ENCODE data around the gene HKDC1. TPM values are rescaled to one million over a fixed set of nuclear protein-coding genes. Genes with fewer than 3 reads are reported as not detected.

HKDC1 gene
- polyA plus RNA-seq, 12 donors, result 0.05 to 2.8 (median 0.12) TPM; not detected in 2

Other genes starting within 250 kb of the HKDC1 start
- 10 to 100 TPM in 11 of 12 donors, not detected in 1; 23.5 to 30.0 (median 26.1) TPM for gene KIFBP, start 231.5 kb upstream of the HKDC1 start, polyA plus RNA-seq (ENCODE audit: insufficient read length in 12 of 12)
- gene SRGN, start 132.2 kb upstream of the HKDC1 start, polyA plus RNA-seq (ENCODE audit: insufficient read length in 12 of 12), result 10 to 100 TPM in 11 of 12 donors, not detected in 1; 17.4 to 50.8 (median 25.2) TPM
- gene VPS26A, start 96.2 kb upstream of the HKDC1 start, polyA plus RNA-seq (ENCODE audit: insufficient read length in 12 of 12), result 10 to 100 TPM in 11 of 12 donors, not detected in 1; 38.4 to 65.9 (median 51.4) TPM
- 10 to 100 TPM in 11 of 12 donors, not detected in 1; 27.4 to 52.7 (median 32.3) TPM for gene SUPV3L1, start 40.1 kb upstream of the HKDC1 start, polyA plus RNA-seq (ENCODE audit: insufficient read length in 12 of 12)
- gene HK1, start 58.2 kb downstream of the HKDC1 start, polyA plus RNA-seq (ENCODE audit: insufficient read length in 12 of 12), result 10 to 100 TPM in 11 of 12 donors, not detected in 1; 20.9 to 50.4 (median 31.1) TPM
- under 1 TPM in 10 of 12 donors, not detected in 2; 0.24 to 0.74 (median 0.54) TPM for gene TACR2, start 196.6 kb downstream of the HKDC1 start, polyA plus RNA-seq (ENCODE audit: insufficient read length in 12 of 12)
- 10 to 100 TPM in 11 of 12 donors, not detected in 1; 38.6 to 92.3 (median 71.5) TPM for gene TSPAN15, start 231.1 kb downstream of the HKDC1 start, polyA plus RNA-seq (ENCODE audit: insufficient read length in 12 of 12)